Duodenal mucosa (tissue), 2 donors: Measurements from ENCODE around the gene DPP10.
"Not testable (repeated sequence)": the region's sequence is repeated elsewhere in the genome, so short reads cannot be mapped to it uniquely, and the experiment has no call there.

Source experiments
- H3K27ac ChIP-seq: one replicate; pipeline ENCODE4 v1.7.0; 2013; ENCODE audit warnings: low read depth, low read length
- H3K27me3 ChIP-seq, 2 donors: one replicate each; pipeline ENCODE4 v1.7.0; 2013; ENCODE audit warnings: low read length in 2 of 2, control low read depth in 1 of 2; ENCODE audit not compliant: insufficient read depth in 2 of 2, control insufficient read depth in 1 of 2
- H3K36me3 ChIP-seq, 2 donors: one replicate each; pipeline ENCODE4 v1.7.0; 2013; ENCODE audit warnings: low read length in 2 of 2, control low read depth in 1 of 2; ENCODE audit not compliant: insufficient read depth in 2 of 2, control insufficient read depth in 1 of 2
- H3K4me1 ChIP-seq, 2 donors: one replicate each; pipeline ENCODE4 v1.7.0; 2013; ENCODE audit warnings: low read length in 2 of 2, control low read depth in 1 of 2; ENCODE audit not compliant: insufficient read depth in 2 of 2, control insufficient read depth in 1 of 2
- H3K4me3 ChIP-seq, 2 donors: one replicate each; pipeline ENCODE4 v1.7.0; 2013; ENCODE audit warnings: low read length in 2 of 2, low read depth in 1 of 2
- H3K9ac ChIP-seq, 2 donors: one replicate each; pipeline ENCODE4 v1.7.0; 2013; ENCODE audit warnings: low read length in 2 of 2, low read depth in 1 of 2
- H3K9me3 ChIP-seq, 2 donors: one replicate each; pipeline ENCODE4 v1.7.0; 2013; ENCODE audit warnings: low read length in 2 of 2, control low read depth in 1 of 2; ENCODE audit not compliant: control insufficient read depth in 1 of 2

Gene DPP10

GRCh38 chr2:114735126-114735525 lies 292.7 kb downstream of the DPP10 start:
- H3K9ac ChIP-seq = no peak overlapping the region
- H3K4me3 ChIP-seq = no peak overlapping the region
- H3K4me1 ChIP-seq = no peaks in the 10 kb centered on the region
- H3K27me3 ChIP-seq = no peaks in the 10 kb centered on the region
- H3K36me3 ChIP-seq = no peaks in the 10 kb centered on the region
- no peak overlapping the region for H3K27ac ChIP-seq
- no peaks in the 10 kb centered on the region for H3K9me3 ChIP-seq

GRCh38 chr2:114742245-114742644 lies 299.8 kb downstream of the DPP10 start:
- Histone ChIP-seq H3K4me3 (no peak overlapping the region), H3K36me3 (no peaks in the 10 kb centered on the region), H3K27me3 (no peaks in the 10 kb centered on the region), H3K27ac (no peak overlapping the region), H3K4me1 (no peaks in the 10 kb centered on the region), H3K9me3 (no peaks in the 10 kb centered on the region), H3K9ac (no peak overlapping the region)

- Histone ChIP-seq H3K4me1 (no peaks in the 10 kb centered on the region), H3K4me3 (no peak overlapping the region), H3K27ac (no peak overlapping the region), H3K9me3 (no peaks in the 10 kb centered on the region), H3K27me3 (no peaks in the 10 kb centered on the region), H3K9ac (no peak overlapping the region), H3K36me3 (no peaks in the 10 kb centered on the region)
These were observed 303.3 kb downstream of the DPP10 start for GRCh38 chr2:114745700-114746099.

GRCh38 chr2:114748175-114748574 lies 305.7 kb downstream of the DPP10 start:
- not testable (repeated sequence) for H3K27me3 ChIP-seq, H3K36me3 ChIP-seq, H3K27ac ChIP-seq, H3K9me3 ChIP-seq, H3K4me1 ChIP-seq, H3K4me3 ChIP-seq, H3K9ac ChIP-seq

GRCh38 chr2:114752425-114752824 lies 310.0 kb downstream of the DPP10 start:
- Histone ChIP-seq H3K9ac (no peak overlapping the region), H3K36me3 (no peaks in the 10 kb centered on the region), H3K27ac (no peak overlapping the region), H3K27me3 (no peaks in the 10 kb centered on the region), H3K9me3 (no peaks in the 10 kb centered on the region), H3K4me1 (no peaks in the 10 kb centered on the region), H3K4me3 (no peak overlapping the region)

- H3K27ac ChIP-seq = no peak overlapping the region
- H3K9ac ChIP-seq = no peak overlapping the region
- no peaks in the 10 kb centered on the region for H3K27me3 ChIP-seq
- no peaks in the 10 kb centered on the region for H3K36me3 ChIP-seq
- no peak overlapping the region for H3K4me3 ChIP-seq
- no peaks in the 10 kb centered on the region for H3K9me3 ChIP-seq
- no peaks in the 10 kb centered on the region for H3K4me1 ChIP-seq
These were observed 310.7 kb downstream of the DPP10 start for GRCh38 chr2:114753145-114753544.

- Histone ChIP-seq H3K4me1 (no peaks in the 10 kb centered on the region), H3K9me3 (no peaks in the 10 kb centered on the region), H3K4me3 (no peak overlapping the region), H3K36me3 (no peaks in the 10 kb centered on the region), H3K9ac (no peak overlapping the region), H3K27me3 (no peaks in the 10 kb centered on the region), H3K27ac (no peak overlapping the region)
These were observed 312.6 kb downstream of the DPP10 start for GRCh38 chr2:114754907-114755563.

GRCh38 chr2:114762376-114762775 lies 319.9 kb downstream of the DPP10 start:
- H3K4me3 ChIP-seq = no peak overlapping the region
- H3K36me3 ChIP-seq = no peaks in the 10 kb centered on the region
- H3K9ac ChIP-seq = no peak overlapping the region
- H3K27me3 ChIP-seq = no peaks in the 10 kb centered on the region
- no peaks in the 10 kb centered on the region for H3K4me1 ChIP-seq
- no peaks in the 10 kb centered on the region for H3K9me3 ChIP-seq
- no peak overlapping the region for H3K27ac ChIP-seq

- Histone ChIP-seq H3K4me1 (no peaks in the 10 kb centered on the region), H3K27me3 (no peaks in the 10 kb centered on the region), H3K9me3 (no peaks in the 10 kb centered on the region), H3K4me3 (no peak overlapping the region), H3K27ac (no peak overlapping the region), H3K36me3 (no peaks in the 10 kb centered on the region), H3K9ac (no peak overlapping the region)
These were observed 320.5 kb downstream of the DPP10 start for GRCh38 chr2:114762986-114763385.

GRCh38 chr2:114769110-114769509 lies 326.7 kb downstream of the DPP10 start:
- Histone ChIP-seq H3K27me3 (no peaks in the 10 kb centered on the region), H3K9me3 (no peaks in the 10 kb centered on the region), H3K36me3 (no peaks in the 10 kb centered on the region), H3K4me1 (no peaks in the 10 kb centered on the region), H3K4me3 (no peak overlapping the region), H3K9ac (no peak overlapping the region), H3K27ac (no peak overlapping the region)

GRCh38 chr2:114769991-114770390 lies 327.6 kb downstream of the DPP10 start:
- Histone ChIP-seq H3K9ac (no peak overlapping the region), H3K36me3 (no peaks in the 10 kb centered on the region), H3K9me3 (no peaks in the 10 kb centered on the region), H3K4me3 (no peak overlapping the region), H3K27ac (no peak overlapping the region), H3K4me1 (no peaks in the 10 kb centered on the region), H3K27me3 (no peaks in the 10 kb centered on the region)
